ENCODE results near the gene RHOF. TPM values are rescaled to one million over a fixed set of nuclear protein-coding genes. Genes with fewer than 3 reads are reported as not detected.

Gene RHOF
- polyA plus RNA-seq, 1 experiment: 5.3 TPM

GRCh38 chr12:121789800-121790728 lies 3.4 kb downstream of the RHOF start:
- H3K27me3 ChIP-seq (ENCODE audit: control insufficient read depth, insufficient read depth, low read length): no peaks in the 10 kb centered on the region
- TF ChIP-seq CTCF (IDR thresholded peaks at IDR 0.05; ENCODE audit: low read depth, low read length): no peak
- CTCF ChIA-PET: interaction anchor here (0.6 to 1.2 kb wide), 2 partner anchors 13 to 17 kb away, joined by 3 to 4 read pairs; no protein-coding TSS in a partner anchor
- no peak overlapping the region for H3K27ac ChIP-seq (ENCODE audit: low read depth, low read length)
- no peak overlapping the region for H3K4me3 ChIP-seq (ENCODE audit: low read depth, low read length)
- DNase-seq (ENCODE audit: low read depth, low spot score): no peak
- H3K9me3 ChIP-seq (ENCODE audit: control insufficient read depth, insufficient read depth, low read length): no peaks in the 10 kb centered on the region; the same call in 1 of the 2 replicates
- POLR2A ChIA-PET: no interaction called here

- H3K9me3 ChIP-seq (ENCODE audit: control insufficient read depth, insufficient read depth, low read length): no peaks in the 10 kb centered on the region; the same call in 1 of the 2 replicates
- no peak for DNase-seq (ENCODE audit: low read depth, low spot score)
- H3K27me3 ChIP-seq (ENCODE audit: control insufficient read depth, insufficient read depth, low read length): no peaks in the 10 kb centered on the region
- no peak overlapping the region for H3K4me3 ChIP-seq (ENCODE audit: low read depth, low read length)
- no peak for TF ChIP-seq CTCF (IDR thresholded peaks at IDR 0.05; ENCODE audit: low read depth, low read length)
- POLR2A ChIA-PET: no interaction called here
- CTCF ChIA-PET: interaction anchor here (1.2 kb wide), 1 partner anchor 16 kb away, joined by 4 read pairs; no protein-coding TSS in a partner anchor
- H3K27ac ChIP-seq (ENCODE audit: low read depth, low read length): no peak overlapping the region
Observed at GRCh38 chr12:121789233-121789781, 4.2 kb downstream of the RHOF start.

GRCh38 chr12:121788176-121788818 lies 5.2 kb downstream of the RHOF start:
- Histone ChIP-seq H3K4me3 (ENCODE audit: low read depth, low read length) (no peak overlapping the region), H3K9me3 (ENCODE audit: control insufficient read depth, insufficient read depth, low read length) (no peaks in the 10 kb centered on the region), H3K27me3 (ENCODE audit: control insufficient read depth, insufficient read depth, low read length) (no peaks in the 10 kb centered on the region), H3K27ac (ENCODE audit: low read depth, low read length) (no peak overlapping the region)
- CTCF ChIA-PET: interaction anchor here (1.0 to 2.4 kb wide), 2 partner anchors 8 to 10 kb away, joined by 3 to 14 read pairs; no protein-coding TSS in a partner anchor
- no peak for TF ChIP-seq CTCF (IDR thresholded peaks at IDR 0.05; ENCODE audit: low read depth, low read length)
- POLR2A ChIA-PET: interaction anchor here (0.6 kb wide), 3 partner anchors 11 to 173 kb away, joined by 4 read pairs; no protein-coding TSS in a partner anchor
- DNase-seq (ENCODE audit: low read depth, low spot score): no peak

- H3K4me3 ChIP-seq (ENCODE audit: low read depth, low read length): no peak overlapping the region
- H3K27ac ChIP-seq (ENCODE audit: low read depth, low read length): peak overlapping the region; percentile 21
- ChIA-PET CTCF (interaction anchor here (0.5 to 2.4 kb wide), 5 partner anchors 9 to 71 kb away, joined by 3 to 14 read pairs (median 3); no protein-coding TSS in a partner anchor), POLR2A (interaction anchor here (0.6 kb wide), 3 partner anchors 10 to 174 kb away, joined by 4 read pairs; no protein-coding TSS in a partner anchor)
- H3K27me3 ChIP-seq (ENCODE audit: control insufficient read depth, insufficient read depth, low read length): no peaks in the 10 kb centered on the region
- H3K9me3 ChIP-seq (ENCODE audit: control insufficient read depth, insufficient read depth, low read length): no peaks in the 10 kb centered on the region
- no peak for TF ChIP-seq CTCF (IDR thresholded peaks at IDR 0.05; ENCODE audit: low read depth, low read length)
- DNase-seq (ENCODE audit: low read depth, low spot score): no peak
Observed at GRCh38 chr12:121787063-121788025, 6.1 kb downstream of the RHOF start.

All from AG04450 (cell line).